Vagina (tissue), 2 donors: ENCODE measurements around the gene ZNF132. TPM values are rescaled to one million over a fixed set of nuclear protein-coding genes. Genes with fewer than 3 reads are reported as not detected.

Source experiments
- DNase-seq, 2 donors: peaks; one replicate each; pipeline ENCODE4 v3.0.0-alpha.2; 2017; ENCODE audit errors: extremely low spot score in 2 of 2
- H3K27ac ChIP-seq: fragments of 200-600 bp; sonication (generic); one replicate; pipeline ENCODE4 v1.5.1; 2019
- H3K27me3 ChIP-seq: fragments of 200-600 bp; sonication (generic); one replicate; pipeline ENCODE4 v1.5.1; 2019
- H3K36me3 ChIP-seq, 2 donors: fragments of 200-600 bp; sonication (generic); one replicate each; pipeline ENCODE4 v1.5.1; 2017 to 2019
- H3K4me1 ChIP-seq: fragments of 200-600 bp; sonication (generic); one replicate; pipeline ENCODE4 v1.5.1; 2019
- H3K4me3 ChIP-seq, 2 donors: fragments of 200-600 bp; sonication (generic); 1 replicate in 1 of 2; 2 replicates in 1 of 2; pipeline ENCODE4 v1.5.1; 2016 to 2019
- H3K9me3 ChIP-seq: fragments of 200-600 bp; sonication (generic); one replicate; pipeline ENCODE4 v1.5.1; 2019
- CTCF ChIP-seq, 3 experiments: fragments of 450-650 bp in 2 of 3; fragments of 200-600 bp in 1 of 3; sonication (generic) in 1 of 3; IDR thresholded peaks; one replicate each; pipeline ENCODE4 v1.5.1; 2017 to 2019; ENCODE audit warnings: antibody characterized with exemption in 3 of 3, mild to moderate bottlenecking in 2 of 3, moderate library complexity in 2 of 3
- POLR2A ChIP-seq, 2 donors: fragments of 450-650 bp; IDR thresholded peaks; one replicate each; pipeline ENCODE4 v1.6.1; 2017; ENCODE audit warnings: antibody characterized with exemption in 2 of 2, mild to moderate bottlenecking in 2 of 2, moderate library complexity in 2 of 2
- POLR2AphosphoS5 ChIP-seq, 2 donors: sonication (generic); formaldehyde crosslinking; IDR thresholded peaks; one replicate each; pipeline ENCODE4 v1.9.0; 2017; ENCODE audit warnings: antibody characterized with exemption in 2 of 2, mild to moderate bottlenecking in 2 of 2, low read depth in 1 of 2; ENCODE audit not compliant: insufficient read depth in 1 of 2
- intact Hi-C: fragments of 100-400 bp; cut with DNase I; formaldehyde crosslinking; loops from one replicate; pipeline ENCODE4 v1.15.1; 2023
- total RNA-seq: library from RNA; depleted of rRNA; stranded (reverse); fragments of >200 nt; gene quantifications from one replicate; pipeline ENCODE4 v1.2.3, GENCODE V29; 2016

The ZNF132 gene
- total RNA-seq, 1 donor from 2014 or later: 5.2 TPM

GRCh38 chr19:58466760-58467589 lies 27.0 kb upstream of the ZNF132 start, which contains the start of gene ZNF324:
ZNF324 (plus strand) TSS chr19:58467080; CDS start chr19:58469186, 2,106 bp downstream.
- TF ChIP-seq POLR2A (IDR thresholded peaks at IDR 0.05) (peak in 1 of 2 donors; percentile 23), CTCF (IDR thresholded peaks at IDR 0.05) (no peak), POLR2AphosphoS5 (IDR thresholded peaks at IDR 0.05; ENCODE audit: insufficient read depth in 1 of 2, low read depth in 1 of 2) (peak; percentile 77 to 96)
- Histone ChIP-seq H3K4me3 (peak within 1 kb of the TSS; percentile 72 to 95), H3K4me1 (peaks cover 19% of the 10 kb centered on the region), H3K9me3 (no peaks in the 10 kb centered on the region), H3K27ac (peak within 1 kb of the TSS; percentile 60), H3K27me3 (no peaks in the 10 kb centered on the region), H3K36me3 (peaks cover 0 to 26% of the 10 kb centered on the region in 2 donors)
- intact Hi-C loops: loop anchor here (5.0 kb wide), 1 partner anchor 85 kb away; the partner anchor contains the start of gene ZNF837
- peak in 1 of 2 donors; percentile 95 for DNase-seq

GRCh38 chr19:58466089-58466759 lies 26.3 kb upstream of the ZNF132 start:
- H3K36me3 ChIP-seq: peaks cover 0 to 21% of the 10 kb centered on the region in 2 donors
- H3K27me3 ChIP-seq: no peaks in the 10 kb centered on the region
- no peak for TF ChIP-seq POLR2A (IDR thresholded peaks at IDR 0.05)
- TF ChIP-seq CTCF (IDR thresholded peaks at IDR 0.05): no peak
- TF ChIP-seq POLR2AphosphoS5 (IDR thresholded peaks at IDR 0.05; ENCODE audit: insufficient read depth in 1 of 2, low read depth in 1 of 2): no peak
- peak overlapping the region; percentile 72 to 95 for H3K4me3 ChIP-seq
- DNase-seq: no peak
- peaks cover 19% of the 10 kb centered on the region for H3K4me1 ChIP-seq
- intact Hi-C loops: loop anchor here (5.0 kb wide), 1 partner anchor 84 kb away; the partner anchor contains the start of gene ZNF837
- no peaks in the 10 kb centered on the region for H3K9me3 ChIP-seq
- H3K27ac ChIP-seq: no peak overlapping the region

GRCh38 chr19:58460039-58460438 lies 20.1 kb upstream of the ZNF132 start:
- TF ChIP-seq POLR2A (IDR thresholded peaks at IDR 0.05) (no peak), CTCF (IDR thresholded peaks at IDR 0.05) (no peak), POLR2AphosphoS5 (IDR thresholded peaks at IDR 0.05; ENCODE audit: insufficient read depth in 1 of 2, low read depth in 1 of 2) (no peak)
- intact Hi-C loops: no loop called here

GRCh38 chr19:58456111-58456510 lies 16.2 kb upstream of the ZNF132 start:
- H3K4me3 ChIP-seq: no peak overlapping the region
- no peaks in the 10 kb centered on the region for H3K9me3 ChIP-seq
- intact Hi-C loops: no loop called here
- no peak for DNase-seq
- no peak overlapping the region for H3K27ac ChIP-seq
- no peak for TF ChIP-seq POLR2A (IDR thresholded peaks at IDR 0.05)
- TF ChIP-seq POLR2AphosphoS5 (IDR thresholded peaks at IDR 0.05; ENCODE audit: insufficient read depth in 1 of 2, low read depth in 1 of 2): no peak
- TF ChIP-seq CTCF (IDR thresholded peaks at IDR 0.05): no peak
- H3K36me3 ChIP-seq: peaks cover 0 to 17% of the 10 kb centered on the region in 2 donors
- peaks cover 13% of the 10 kb centered on the region for H3K4me1 ChIP-seq
- H3K27me3 ChIP-seq: no peaks in the 10 kb centered on the region

More at GRCh38 chr19:58460039-58460438, 20.1 kb upstream of the ZNF132 start:
- Histone ChIP-seq H3K36me3 (peaks cover 0 to 11% of the 10 kb centered on the region in 2 donors), H3K27me3 (no peaks in the 10 kb centered on the region), H3K9me3 (no peaks in the 10 kb centered on the region), H3K27ac (no peak overlapping the region), H3K4me1 (no peaks in the 10 kb centered on the region), H3K4me3 (no peak overlapping the region)
- no peak for DNase-seq
